OCI-LY1 (cell line): ENCODE measurements around the gene MED25.

Experiments
- H2AFZ ChIP-seq: fragments of 200-600 bp; sonication (generic), shearing (Covaris generic); 2 replicates; pipeline ENCODE4 v1.6.0; 2014; ENCODE audit warnings: antibody characterized with exemption, mild to moderate bottlenecking, low read length
- H3F3A ChIP-seq: fragments of 200-600 bp; sonication (generic), shearing (Covaris generic); 2 replicates; pipeline ENCODE4 v1.6.0; 2014; ENCODE audit warnings: mild to moderate bottlenecking, antibody characterized with exemption, low read length, moderate library complexity; ENCODE audit not compliant: insufficient read depth
- H3K27ac ChIP-seq: fragments of 200-600 bp; sonication (generic); 2 replicates; pipeline ENCODE4 v1.5.1; 2014; ENCODE audit warnings: low read length, mixed run types, mild to moderate bottlenecking, low read depth; ENCODE audit not compliant: poor library complexity, severe bottlenecking
- H3K27me3 ChIP-seq: fragments of 200-600 bp; sonication (generic); 2 replicates; pipeline ENCODE4 v1.6.0; 2014; ENCODE audit warnings: antibody characterized with exemption, mild to moderate bottlenecking, low read length, moderate library complexity; ENCODE audit not compliant: insufficient read depth
- H3K36me3 ChIP-seq: fragments of 200-600 bp; sonication (generic); 2 replicates; pipeline ENCODE4 v1.6.1; 2014; ENCODE audit warnings: mild to moderate bottlenecking, antibody characterized with exemption, low read length, moderate library complexity, mixed read lengths; ENCODE audit not compliant: insufficient read depth
- H3K4me1 ChIP-seq: fragments of 200-600 bp; sonication (generic); 2 replicates; pipeline ENCODE4 v1.5.1; 2014; ENCODE audit warnings: mild to moderate bottlenecking, low read length, moderate library complexity; ENCODE audit not compliant: insufficient read depth, severe bottlenecking
- H3K4me2 ChIP-seq: fragments of 200-600 bp; sonication (generic), shearing (Covaris generic); 2 replicates; pipeline ENCODE4 v1.6.1; 2014; ENCODE audit warnings: low read length
- H3K4me3 ChIP-seq: fragments of 200-600 bp; sonication (generic); 2 replicates; pipeline ENCODE4 v1.5.1; 2014; ENCODE audit warnings: low read length, low read depth, mild to moderate bottlenecking, mixed read lengths; ENCODE audit not compliant: poor library complexity, severe bottlenecking
- H3K79me2 ChIP-seq: fragments of 200-600 bp; shearing (Covaris generic); 2 replicates; pipeline ENCODE4 v1.6.1; 2016; ENCODE audit warnings: mixed run types, low read length, mixed read lengths; ENCODE audit not compliant: insufficient read depth
- H3K9ac ChIP-seq: fragments of 200-600 bp; sonication (generic), shearing (Covaris generic); 2 replicates; pipeline ENCODE4 v1.6.1; 2014; ENCODE audit warnings: mild to moderate bottlenecking, low read length, mixed read lengths
- H3K9me2 ChIP-seq: fragments of 200-600 bp; sonication (generic), shearing (Covaris generic); 2 replicates; pipeline ENCODE4 v1.6.1; 2014; ENCODE audit warnings: low read depth, mild to moderate bottlenecking, low read length, mixed read lengths
- H3K9me3 ChIP-seq: fragments of 200-600 bp; shearing (Covaris generic); 2 replicates; pipeline ENCODE4 v1.6.1; 2014; ENCODE audit warnings: low read length, mixed read lengths
- H4K20me1 ChIP-seq: fragments of 200-600 bp; sonication (generic), shearing (Covaris generic); 2 replicates; pipeline ENCODE4 v1.6.0; 2016; ENCODE audit warnings: mild to moderate bottlenecking, low read length; ENCODE audit not compliant: insufficient read depth
- CTCF ChIP-seq: fragments of 200-600 bp; sonication (generic), shearing (Covaris generic); IDR thresholded peaks from 2 replicates; pipeline ENCODE4 v1.5.1; 2017; ENCODE audit warnings: mild to moderate bottlenecking, antibody characterized with exemption, low read length, moderate library complexity, mixed read lengths
- EZH2 ChIP-seq: fragments of 200-600 bp; sonication (generic), shearing (Covaris generic); IDR thresholded peaks from 2 replicates; pipeline ENCODE4 v1.8.0; 2017; ENCODE audit warnings: borderline replicate concordance, mixed run types, mild to moderate bottlenecking, antibody characterized with exemption, low read length, moderate library complexity, mixed read lengths

MED25 gene

GRCh38 chr19:49843265-49843664, 25.2 kb downstream of the MED25 start:
- H2AFZ ChIP-seq = no peak overlapping the region
- TF ChIP-seq CTCF = no peak
- TF ChIP-seq EZH2 = no peak
- peak overlapping the region; percentile 88 for H3K27ac ChIP-seq

GRCh38 chr19:49844138-49845095, 26.3 kb downstream of the MED25 start:
- Histone ChIP-seq H3K27me3 (no peaks in the 10 kb centered on the region), H4K20me1 (no peaks in the 10 kb centered on the region), H3K9ac (peak overlapping the region; percentile 30; the same call in 1 of the 2 replicates), H3K4me3 (no peak overlapping the region), H3K79me2 (no peaks in the 10 kb centered on the region), H3K27ac (peak overlapping the region; percentile 88), H2AFZ (no peak overlapping the region), H3K9me3 (0 out of 2 replicates have a peak, but pooled peaks cover 3% of the 10 kb centered on the region), H3K9me2 (no peaks in the 10 kb centered on the region), H3K4me1 (peaks cover 43% of the 10 kb centered on the region), H3K4me2 (peak overlapping the region; percentile 21; the same call in 1 of the 2 replicates), H3F3A (no peaks in the 10 kb centered on the region; the same call in 1 of the 2 replicates), H3K36me3 (peaks cover 23% of the 10 kb centered on the region)
- TF ChIP-seq CTCF (no peak), EZH2 (no peak)

More at GRCh38 chr19:49843265-49843664, 25.2 kb downstream of the MED25 start:
- Histone ChIP-seq H3K4me3 (no peak overlapping the region), H3K36me3 (peaks cover 35% of the 10 kb centered on the region), H4K20me1 (no peaks in the 10 kb centered on the region), H3K79me2 (no peaks in the 10 kb centered on the region), H3K9me3 (no peaks in the 10 kb centered on the region), H3F3A (peaks cover 3% of the 10 kb centered on the region; the same call in 1 of the 2 replicates), H3K9ac (no peak overlapping the region), H3K9me2 (no peaks in the 10 kb centered on the region), H3K27me3 (no peaks in the 10 kb centered on the region), H3K4me1 (peaks cover 36% of the 10 kb centered on the region), H3K4me2 (peak overlapping the region; percentile 31; the same call in 1 of the 2 replicates)

GRCh38 chr19:49845414-49845813, 27.3 kb downstream of the MED25 start:
- Histone ChIP-seq H3K4me2 (no peak overlapping the region), H3K9me2 (no peaks in the 10 kb centered on the region), H3K9me3 (0 out of 2 replicates have a peak, but pooled peaks cover 3% of the 10 kb centered on the region)

More at GRCh38 chr19:49845414-49845813, 27.3 kb downstream of the MED25 start:
- peaks cover 14% of the 10 kb centered on the region for H3K36me3 ChIP-seq
- H3K4me1 ChIP-seq = peaks cover 49% of the 10 kb centered on the region
- H3K27ac ChIP-seq = peak overlapping the region; percentile 88
- TF ChIP-seq EZH2 (no peak), CTCF (no peak)
- no peaks in the 10 kb centered on the region for H4K20me1 ChIP-seq
- no peak overlapping the region for H2AFZ ChIP-seq
- no peaks in the 10 kb centered on the region for H3K27me3 ChIP-seq
- no peak overlapping the region for H3K9ac ChIP-seq
- no peak overlapping the region for H3K4me3 ChIP-seq
- H3K79me2 ChIP-seq = no peaks in the 10 kb centered on the region
- no peaks in the 10 kb centered on the region for H3F3A ChIP-seq
